ENCODE data around the gene POU6F2.
"Not testable (repeated sequence)": the region's sequence is repeated elsewhere in the genome, so short reads cannot be mapped to it uniquely, and the experiment has no call there.

The POU6F2 gene

DNA sequence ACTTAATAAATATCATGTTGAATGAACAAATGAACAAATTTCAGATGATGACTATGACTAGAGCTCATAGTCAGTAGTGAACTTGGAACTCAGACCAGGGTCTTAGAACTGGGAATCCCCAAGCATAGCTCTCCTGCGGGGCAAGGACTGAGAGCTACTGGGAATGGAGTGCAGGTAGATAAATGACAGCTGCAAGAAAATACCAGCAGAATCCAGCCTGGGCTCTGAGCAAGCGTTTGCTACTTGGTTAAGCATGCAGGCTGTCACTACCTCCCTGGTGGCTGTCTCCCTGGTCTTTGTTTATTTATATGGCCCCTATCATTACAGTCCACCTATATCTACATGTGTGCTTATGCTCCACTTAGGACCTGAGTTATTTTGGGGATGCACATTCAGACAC, 208.4 kb downstream of the POU6F2 start:
- no peak for DNase-seq (ENCODE audit: low read depth, low spot score)

DNA sequence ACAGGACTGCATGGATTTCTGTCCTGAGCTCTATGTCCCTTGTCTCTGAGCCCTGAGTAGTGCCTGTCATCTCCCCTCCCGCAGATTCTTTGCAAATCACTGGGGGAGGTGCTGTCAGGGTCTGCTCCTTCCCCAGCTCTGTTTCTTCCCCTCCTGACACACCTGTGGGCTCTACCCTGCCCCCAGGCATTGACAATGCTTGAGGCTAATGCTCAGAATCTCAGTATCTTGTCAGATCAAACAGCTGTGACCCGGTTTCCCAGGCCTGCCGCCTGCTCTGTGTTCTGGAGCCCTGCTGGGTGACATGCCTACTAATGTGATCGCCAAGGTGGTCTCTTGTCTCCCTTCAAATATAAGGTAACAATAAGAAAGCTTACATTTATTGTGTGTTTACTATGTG, 209.0 kb downstream of the POU6F2 start:
- DNase-seq (ENCODE audit: low read depth, low spot score): no peak

DNA sequence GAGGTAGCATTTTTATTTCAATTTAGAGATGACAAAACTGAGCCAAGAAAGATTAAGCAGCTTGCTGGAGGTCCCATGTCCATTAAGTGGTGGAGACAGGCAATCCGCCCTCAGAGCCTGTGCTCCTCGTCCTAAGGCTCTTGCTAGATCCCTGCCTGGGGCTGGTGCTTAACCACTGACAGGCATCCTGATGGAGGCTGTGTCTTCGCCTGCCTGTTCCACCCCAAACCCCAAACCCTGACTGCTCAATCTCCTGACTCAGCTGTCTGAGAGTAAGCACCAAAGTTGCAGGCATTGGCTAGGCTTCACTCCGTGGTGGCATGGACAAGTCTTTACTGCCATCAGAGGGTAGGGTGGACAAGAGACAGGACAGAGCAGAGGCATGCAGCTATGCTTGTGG, 209.4 kb downstream of the POU6F2 start:
- DNase-seq (ENCODE audit: low read depth, low spot score): no peak

DNA sequence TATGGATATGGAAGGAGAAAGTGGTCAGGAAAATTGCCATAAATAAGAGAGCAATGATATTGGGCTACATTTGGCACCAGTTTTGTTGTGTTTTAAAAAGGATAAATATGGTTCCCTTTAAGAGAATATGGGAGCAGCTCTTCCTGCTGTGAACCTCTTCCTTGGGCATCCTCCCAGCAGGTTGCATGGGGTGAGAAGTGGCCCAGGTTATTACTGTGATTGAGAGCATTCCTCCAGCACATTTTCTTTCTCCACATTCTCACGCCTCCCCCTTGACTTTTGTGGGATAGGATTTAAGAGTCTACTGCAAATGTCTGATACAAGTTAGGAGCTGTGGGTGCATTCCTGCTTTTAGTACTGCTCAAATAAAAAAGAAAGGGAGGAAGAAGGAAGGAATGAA, 214.8 kb downstream of the POU6F2 start:
- DNase-seq (ENCODE audit: low read depth, low spot score): no peak

DNA sequence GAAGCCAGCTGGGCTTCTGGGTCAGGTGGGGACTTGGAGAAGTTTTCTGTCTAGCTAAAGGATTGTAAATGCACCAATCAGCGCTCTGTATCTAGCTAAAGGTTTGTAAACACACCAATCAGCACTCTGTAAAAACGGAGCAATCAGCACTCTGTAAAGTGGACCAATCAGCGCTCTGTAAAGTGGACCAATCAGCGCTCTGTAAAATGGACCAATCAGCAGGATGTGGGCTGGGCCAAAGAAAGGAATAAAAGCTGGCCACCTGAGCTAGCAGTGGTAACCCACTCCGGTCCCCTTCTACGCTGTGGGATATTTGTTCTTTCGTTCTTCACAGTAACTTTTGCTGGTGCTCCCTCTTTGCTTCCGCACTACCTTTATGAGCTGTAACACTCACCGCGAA, 216.7 kb downstream of the POU6F2 start:
- not testable (repeated sequence) for DNase-seq (ENCODE audit: low read depth, low spot score)

DNA sequence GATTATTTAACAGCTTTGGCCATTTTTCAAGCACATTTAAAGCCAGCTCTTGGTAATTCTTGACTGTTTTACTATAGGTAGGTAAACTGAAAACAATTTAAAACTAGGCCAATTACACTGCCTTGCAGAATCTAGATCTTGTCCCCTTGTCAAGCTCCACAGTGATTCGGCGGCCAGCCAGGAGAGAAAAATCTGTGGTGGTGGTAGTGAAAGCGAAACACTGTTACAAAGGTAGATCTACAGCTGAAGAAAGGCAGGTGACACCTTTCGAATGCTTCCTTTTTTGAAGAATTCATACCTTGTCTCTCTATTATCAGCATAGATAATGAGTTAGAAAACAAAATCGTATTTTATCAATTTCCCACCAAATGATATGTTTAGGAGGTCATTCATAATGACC, 218.3 kb downstream of the POU6F2 start:
- no peak for DNase-seq (ENCODE audit: low read depth, low spot score)

DNA sequence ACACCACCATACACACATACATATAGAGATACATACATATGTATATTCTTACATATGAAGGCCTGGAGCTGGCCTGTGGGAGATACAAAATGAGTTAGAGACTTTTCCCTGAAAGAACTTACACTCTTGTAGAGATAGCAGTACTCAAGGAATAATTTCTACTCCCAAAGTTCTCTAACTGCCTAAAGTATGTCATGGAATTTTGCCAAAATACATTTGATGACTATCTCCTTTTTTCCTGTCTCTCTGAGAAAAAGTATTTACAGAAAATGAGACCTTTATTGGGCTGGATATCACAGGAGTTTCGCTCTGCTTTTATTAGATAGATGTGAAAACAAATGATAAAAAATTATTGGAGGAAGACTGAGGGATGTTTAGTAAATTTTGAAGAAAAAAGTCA, 220.1 kb downstream of the POU6F2 start:
- DNase-seq (ENCODE audit: low read depth, low spot score): no peak

DNA sequence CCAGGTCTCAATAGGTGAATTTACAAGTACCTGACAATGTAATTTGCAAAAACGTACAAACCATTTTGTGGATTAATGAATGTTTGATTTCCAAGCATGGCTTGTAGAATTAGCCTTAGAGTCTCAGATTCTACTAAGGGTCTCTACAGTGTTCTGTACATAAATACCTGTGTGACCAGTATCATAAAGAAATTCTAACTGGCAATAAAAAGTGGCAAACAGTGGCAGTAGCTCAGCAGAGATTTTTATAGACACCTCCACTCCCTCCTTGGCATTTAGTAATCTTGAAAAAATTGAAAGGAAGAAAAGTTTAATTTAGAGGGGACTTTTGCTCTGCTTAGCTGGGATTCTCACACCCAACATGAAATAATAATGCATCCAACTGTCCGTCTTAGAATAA, 220.8 kb downstream of the POU6F2 start:
- DNase-seq (ENCODE audit: low read depth, low spot score): no peak

DNA sequence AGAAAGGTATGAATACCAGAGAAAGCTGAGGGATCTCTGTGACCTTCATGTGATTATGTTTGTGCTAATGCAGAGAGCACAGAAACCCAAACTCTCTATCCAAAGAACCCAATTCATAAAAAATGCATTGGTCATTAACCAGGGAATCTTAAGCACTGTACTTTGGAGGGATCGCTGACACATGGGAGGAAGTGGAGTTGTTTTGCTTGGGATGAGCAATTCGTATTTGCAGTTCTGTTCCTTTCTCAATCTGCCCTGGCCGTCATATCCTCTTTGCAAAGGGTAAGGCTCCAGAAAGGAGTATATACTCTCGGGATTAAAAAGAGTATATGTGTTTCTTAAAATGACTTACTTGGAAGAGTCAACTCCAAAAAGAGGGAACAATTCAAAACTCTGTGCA, 221.3 kb downstream of the POU6F2 start:
- no peak for DNase-seq (ENCODE audit: low read depth, low spot score)

DNA sequence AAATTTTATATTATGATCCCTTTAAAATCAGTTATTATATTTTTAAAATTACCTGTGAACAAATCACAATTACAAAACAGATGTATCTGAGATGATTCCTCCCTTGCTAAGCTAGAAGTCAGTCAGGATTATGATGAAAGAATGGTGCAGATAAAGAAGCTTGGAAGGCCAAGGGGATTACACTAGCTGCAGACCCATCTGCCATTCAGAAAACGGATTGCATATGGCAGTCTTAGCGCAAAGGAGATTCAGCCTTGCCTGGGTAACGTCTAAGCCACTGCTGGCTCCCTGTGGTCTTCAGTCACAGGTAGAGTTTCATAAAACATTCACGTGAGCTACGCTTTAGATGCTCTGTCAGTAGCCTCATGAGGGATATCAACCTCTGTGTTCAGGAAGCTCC, 222.2 kb downstream of the POU6F2 start:
- DNase-seq (ENCODE audit: low read depth, low spot score): no peak

DNA sequence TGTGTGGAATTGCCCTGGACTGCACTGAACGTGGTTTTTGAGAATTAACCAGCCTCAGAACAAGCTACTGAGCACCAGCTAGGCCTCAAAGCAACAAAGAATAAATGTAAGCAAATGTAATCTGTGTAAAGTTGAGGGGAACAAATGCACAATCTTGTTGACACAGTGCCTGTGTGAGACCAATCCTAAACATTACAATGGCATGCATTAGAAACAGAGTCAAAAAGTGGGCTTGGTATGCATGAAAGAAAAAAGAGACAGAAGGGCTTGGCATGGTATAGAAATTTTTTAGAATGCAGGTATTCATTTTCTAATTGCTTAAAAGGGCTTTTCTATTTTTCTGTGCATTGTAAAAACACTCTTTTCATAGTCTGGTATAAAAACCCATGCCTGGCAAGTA, 224.3 kb downstream of the POU6F2 start:
- DNase-seq (ENCODE audit: low read depth, low spot score): no peak

DNA sequence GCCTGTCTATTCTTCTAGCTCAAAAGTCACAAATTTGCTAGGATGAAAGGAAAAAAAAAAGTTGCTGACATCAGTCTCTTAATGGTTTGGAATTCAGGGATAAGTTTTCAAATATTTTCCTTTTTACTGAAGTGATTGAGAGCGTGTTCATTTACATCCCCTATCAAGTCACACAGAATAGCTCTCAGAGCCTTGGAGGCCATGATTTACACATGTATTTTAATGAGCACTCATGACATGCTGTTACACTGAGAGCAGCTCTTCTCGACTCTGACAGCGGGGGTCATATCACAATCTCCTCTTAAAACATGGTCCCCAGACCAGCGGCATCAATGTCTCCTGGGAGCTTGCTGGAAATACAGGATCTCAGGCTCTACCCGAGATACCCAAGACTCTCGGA, 232.7 kb downstream of the POU6F2 start:
- DNase-seq (ENCODE audit: low read depth, low spot score): no peak

DNA sequence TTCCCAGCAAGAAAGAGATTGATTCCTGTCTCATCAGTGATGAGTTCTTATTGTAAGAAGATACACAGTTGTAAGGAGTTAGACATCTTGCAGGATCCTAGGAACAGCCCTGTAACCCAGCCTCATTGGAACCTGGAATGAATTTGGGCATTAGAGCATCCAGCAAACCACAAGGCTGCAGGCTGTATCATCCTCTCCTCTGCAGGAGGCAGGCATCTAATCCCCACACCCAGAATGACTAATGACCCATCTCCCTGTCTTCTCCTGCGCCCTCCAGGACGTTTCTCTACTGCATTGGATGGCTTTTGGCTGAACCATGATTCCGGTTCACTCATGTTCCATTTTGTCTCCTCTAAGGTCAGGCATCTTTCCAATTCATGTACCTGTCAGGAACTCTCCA, 233.9 kb downstream of the POU6F2 start:
- no peak for DNase-seq (ENCODE audit: low read depth, low spot score)

DNA sequence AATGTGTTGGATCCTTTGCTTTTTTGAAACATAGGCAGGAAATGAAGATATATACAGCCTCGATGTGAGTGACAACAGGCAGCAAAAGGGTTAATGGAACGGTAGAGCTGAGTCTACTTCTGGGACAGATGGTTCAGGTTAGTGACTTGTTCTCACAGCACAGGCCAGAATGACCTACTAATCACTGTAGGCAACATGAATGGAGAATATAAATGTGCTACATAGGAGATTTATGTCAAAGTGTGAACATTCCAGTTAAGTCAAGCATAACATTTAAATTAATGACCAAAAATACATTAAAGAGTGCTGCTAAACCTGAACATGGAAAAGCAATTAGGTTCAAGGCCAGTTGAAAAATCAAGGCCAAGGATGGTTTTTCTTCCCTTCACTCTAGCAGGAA, 235.2 kb downstream of the POU6F2 start:
- no peak for DNase-seq (ENCODE audit: low read depth, low spot score)

DNA sequence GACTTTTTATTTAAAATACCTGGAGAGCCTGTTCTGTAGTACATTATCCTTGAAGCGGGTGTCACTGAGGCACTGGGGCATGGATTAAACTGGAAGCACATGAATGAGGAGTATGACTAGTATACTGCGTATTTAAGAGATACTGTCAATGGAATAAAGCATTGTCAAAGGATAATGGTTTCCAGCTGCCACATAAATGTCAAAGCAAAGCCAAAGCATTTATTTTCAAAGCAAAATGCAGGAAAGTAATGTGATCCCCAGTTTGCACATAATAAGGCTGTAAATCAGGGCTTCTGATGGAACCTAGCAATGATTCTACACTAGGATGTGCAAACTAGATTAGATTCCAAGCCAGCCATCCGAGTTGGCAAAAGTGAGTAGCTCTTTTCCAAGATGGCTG, 240.1 kb downstream of the POU6F2 start:
- no peak for DNase-seq (ENCODE audit: low read depth, low spot score)

DNA sequence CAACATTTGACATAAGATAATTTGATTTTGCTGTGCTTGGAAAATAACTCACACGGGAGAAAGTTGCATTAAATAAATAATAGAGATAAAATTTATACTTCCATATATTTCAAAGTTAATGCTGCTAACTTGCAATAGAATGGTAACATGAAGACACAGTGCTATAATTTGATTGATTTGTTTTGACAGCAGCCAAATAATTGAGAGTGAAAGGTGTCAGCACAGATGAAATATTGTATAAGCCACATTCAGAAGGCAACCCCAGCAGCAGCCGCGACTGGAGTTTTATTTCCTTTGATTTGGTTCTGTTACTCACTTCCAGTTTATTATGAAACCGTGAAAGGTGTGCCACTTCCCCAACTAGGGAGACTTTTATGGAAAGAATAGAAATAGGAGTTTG, 242.2 kb downstream of the POU6F2 start:
- no peak for DNase-seq (ENCODE audit: low read depth, low spot score)

DNA sequence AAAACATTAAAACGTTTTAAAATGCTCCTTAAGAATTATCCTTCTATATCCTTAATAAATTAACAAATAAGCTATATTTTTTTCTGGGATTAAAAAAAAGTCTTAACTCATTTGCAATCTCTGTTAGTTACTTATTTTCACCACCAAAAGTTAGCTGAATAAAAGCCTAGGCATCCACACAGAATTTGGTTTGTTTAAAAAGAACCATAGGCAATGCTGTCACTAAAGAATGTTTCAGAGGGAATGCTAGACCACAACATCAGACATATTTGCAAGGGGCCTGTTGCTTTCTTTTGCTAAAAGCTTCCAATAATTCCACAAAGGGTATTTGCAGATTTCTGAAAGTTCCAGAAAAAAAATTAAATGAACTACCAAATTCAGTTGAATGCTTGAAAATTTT, 244.2 kb downstream of the POU6F2 start:
- no peak for DNase-seq (ENCODE audit: low read depth, low spot score)

DNA sequence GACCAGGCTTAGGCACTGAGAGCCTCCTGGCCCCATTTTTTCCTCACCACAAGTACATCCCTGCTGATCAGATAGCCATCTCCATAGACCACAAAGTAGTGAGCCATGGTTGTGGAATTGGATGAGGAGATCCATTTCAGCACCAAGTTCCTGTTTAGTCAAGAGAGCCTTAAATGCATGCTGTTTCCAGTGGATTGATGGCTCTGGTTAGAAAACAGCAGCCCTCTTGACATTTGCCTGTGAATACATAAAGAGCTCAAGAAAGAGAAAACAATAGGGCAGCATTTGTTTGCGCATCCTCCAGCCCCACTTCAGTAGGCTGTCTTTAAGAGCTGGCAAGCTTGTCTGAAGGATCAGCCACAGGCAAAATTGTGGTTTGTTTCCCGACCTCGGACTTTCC, 251.2 kb downstream of the POU6F2 start:
- DNase-seq (ENCODE audit: low read depth, low spot score): no peak

DNA sequence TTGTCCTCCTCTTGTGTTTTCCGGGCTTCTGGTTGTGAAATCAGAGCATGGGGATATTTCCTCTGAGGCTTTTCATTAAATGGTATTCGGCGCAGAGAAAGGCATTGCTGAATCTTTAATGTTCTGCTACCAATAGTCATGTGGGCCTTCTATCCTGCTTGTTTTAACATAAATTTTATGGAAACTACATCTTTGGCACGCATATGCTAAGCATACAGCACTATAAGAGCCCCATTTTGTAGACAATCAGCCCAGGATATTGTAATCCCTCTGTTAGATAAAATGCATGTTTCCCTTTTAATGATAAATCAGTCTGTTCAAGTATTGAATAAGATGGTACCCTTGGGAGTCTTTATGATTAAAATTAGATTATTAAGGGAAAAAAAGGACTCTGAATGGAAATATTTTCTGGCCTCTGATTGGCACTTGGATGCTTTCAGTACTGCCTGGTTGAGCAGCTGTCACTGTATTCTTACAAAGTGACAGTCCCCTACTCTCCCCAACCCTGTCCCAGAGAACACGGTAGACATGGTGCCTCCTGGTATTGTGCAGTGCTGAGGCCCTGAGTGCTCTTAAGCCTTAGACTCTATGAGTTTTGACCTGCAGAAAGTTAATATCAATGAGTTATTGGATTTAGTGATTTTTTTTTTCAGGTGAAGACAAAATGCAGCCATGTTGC, 256.3 kb downstream of the POU6F2 start:
- no peak for DNase-seq (ENCODE audit: low read depth, low spot score)

DNA sequence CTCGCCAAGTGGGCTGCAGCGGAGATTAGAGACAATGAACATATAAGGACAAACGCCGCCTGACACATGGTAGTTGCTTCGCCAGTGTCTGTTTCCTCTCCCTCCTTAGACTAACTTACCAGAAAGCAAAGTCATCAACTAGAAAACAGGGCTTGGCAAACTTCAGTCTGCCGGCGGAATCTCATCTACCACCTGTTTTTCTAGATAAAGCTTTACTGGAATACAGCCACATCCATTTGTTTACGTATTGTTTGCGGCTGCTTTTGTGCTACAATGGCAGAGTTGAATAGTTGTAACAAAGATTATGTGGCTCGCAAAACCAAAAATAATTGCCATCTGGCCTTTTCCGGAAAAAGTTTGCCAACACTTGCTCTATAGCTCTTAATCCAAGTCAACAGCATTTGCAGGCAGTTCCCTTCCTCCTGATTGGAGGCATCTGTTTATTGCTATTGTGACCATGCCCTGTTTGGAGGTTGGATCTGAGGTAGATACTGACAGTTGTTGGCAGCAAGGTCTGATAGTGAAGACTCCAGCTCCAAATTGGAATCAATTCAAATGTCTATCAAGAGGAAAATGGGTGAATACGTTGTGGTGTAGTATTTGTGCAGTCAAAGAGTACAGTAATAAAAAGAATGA, 260.6 kb downstream of the POU6F2 start:
- DNase-seq (ENCODE audit: low read depth, low spot score): no peak

DNA sequence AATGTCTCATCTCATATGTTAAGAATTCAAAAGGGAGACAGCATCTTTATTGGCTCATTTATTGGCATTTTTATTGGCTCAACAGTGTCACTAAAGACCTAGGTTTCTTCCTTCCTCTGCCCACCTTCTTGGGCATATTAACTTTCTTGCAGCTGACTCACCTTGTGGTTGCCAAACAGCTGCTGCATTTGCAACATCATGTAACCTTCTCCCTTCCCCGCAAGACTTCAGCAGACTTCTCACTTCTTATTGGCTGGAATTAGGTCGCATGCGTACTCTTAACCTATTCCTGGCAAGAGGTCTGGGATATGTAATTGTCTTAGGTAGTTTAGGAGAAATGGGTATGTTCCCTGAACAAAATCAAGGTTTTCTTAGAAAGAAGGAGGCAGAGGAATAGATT, 263.2 kb downstream of the POU6F2 start:
- DNase-seq (ENCODE audit: low read depth, low spot score): no peak

DNA sequence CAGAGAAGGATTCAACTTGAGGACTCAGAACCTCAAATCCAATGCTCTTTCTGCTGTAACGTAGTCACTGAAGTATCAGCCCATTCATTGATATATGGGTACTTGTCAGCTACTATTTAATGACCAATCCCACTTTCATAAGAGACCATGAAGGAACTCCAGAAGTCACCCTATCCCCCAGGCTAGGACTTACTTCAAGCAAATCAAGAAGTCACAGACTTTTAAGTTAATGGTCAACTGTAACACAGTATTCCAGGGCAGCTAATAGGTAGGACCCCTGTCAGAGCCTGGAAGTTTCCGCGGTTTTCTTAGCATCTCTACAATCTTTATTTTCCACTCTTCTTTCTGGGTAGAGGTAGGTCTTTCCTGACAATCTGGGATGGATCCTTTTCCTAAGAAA, 269.9 kb downstream of the POU6F2 start:
- DNase-seq (ENCODE audit: low read depth, low spot score): no peak

DNA sequence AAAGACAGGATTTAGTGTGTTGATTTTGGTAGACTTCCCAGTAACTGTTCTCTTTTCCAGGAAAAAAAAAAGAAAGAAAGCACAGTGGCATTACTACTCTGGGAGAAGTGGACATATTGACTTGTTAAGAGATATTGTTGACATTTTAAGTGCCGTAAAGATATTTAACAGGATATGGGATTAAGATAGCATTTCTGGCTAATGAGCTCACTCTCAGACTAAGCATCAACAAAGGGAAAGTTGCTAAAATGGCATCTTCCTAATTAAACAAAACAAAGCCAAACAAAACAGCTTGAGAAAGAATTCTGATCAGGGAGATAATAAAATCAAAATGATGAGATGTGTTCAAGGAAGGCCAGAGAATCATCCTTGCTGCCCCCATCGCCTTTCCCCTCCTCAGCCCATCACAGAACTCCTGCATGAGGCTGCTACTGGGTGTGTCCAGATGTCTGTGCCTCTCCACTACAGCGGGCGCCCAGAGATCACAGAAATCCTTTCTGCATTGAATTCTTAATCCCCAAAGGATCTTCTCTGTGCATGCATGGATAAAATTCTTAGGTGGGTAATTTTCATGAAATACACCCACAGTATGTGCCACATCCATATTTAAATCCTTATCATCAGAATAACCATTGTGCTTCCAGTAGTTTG, 270.5 kb downstream of the POU6F2 start:
- no peak for DNase-seq (ENCODE audit: low read depth, low spot score)
